Small intestine (tissue), 7 donors: ENCODE measurements around the gene SCD. TPM values are rescaled to one million over a fixed set of nuclear protein-coding genes. Genes with fewer than 3 reads are reported as not detected.

Experiments used
- DNase-seq, 2 donors: peaks; one replicate each; pipeline versions ENCODE4 v3.0.0 to v3.0.0-alpha.2; 2013
- FAIRE-seq: peaks from 2 replicates; lab custom pipeline; 2012; peaks lifted over from hg19 to GRCh38; lab: Jason Lieb, UNC
- H3K27ac ChIP-seq, 3 donors: one replicate each; pipeline ENCODE4 v1.5.1; 2013; ENCODE audit warnings: low read length in 2 of 3, mild to moderate bottlenecking in 2 of 3, control low read depth in 1 of 3, inconsistent platforms in 1 of 3, low read depth in 1 of 3, moderate library complexity in 1 of 3
- H3K27me3 ChIP-seq, 3 donors: one replicate each; pipeline ENCODE4 v1.6.1; 2013; ENCODE audit warnings: low read length in 3 of 3, inconsistent platforms in 1 of 3; ENCODE audit not compliant: control insufficient read depth in 3 of 3, insufficient read depth in 3 of 3
- H3K36me3 ChIP-seq, 3 donors: one replicate each; pipeline ENCODE4 v1.6.1; 2013; ENCODE audit warnings: low read length in 3 of 3, inconsistent platforms in 1 of 3, low read depth in 1 of 3, mild to moderate bottlenecking in 1 of 3, moderate library complexity in 1 of 3; ENCODE audit not compliant: control insufficient read depth in 3 of 3, insufficient read depth in 2 of 3
- H3K4me1 ChIP-seq, 3 donors: one replicate each; pipeline ENCODE4 v1.6.1; 2013; ENCODE audit warnings: low read length in 2 of 3, inconsistent platforms in 1 of 3, low read depth in 1 of 3, mild to moderate bottlenecking in 1 of 3, moderate library complexity in 1 of 3; ENCODE audit not compliant: control insufficient read depth in 3 of 3, insufficient read depth in 2 of 3
- H3K4me3 ChIP-seq, 3 donors: one replicate each; pipeline ENCODE4 v1.5.1; 2013; ENCODE audit warnings: low read length in 3 of 3, control low read depth in 1 of 3, inconsistent platforms in 1 of 3, low read depth in 1 of 3, mild to moderate bottlenecking in 1 of 3, moderate library complexity in 1 of 3
- H3K9me3 ChIP-seq, 2 donors: one replicate each; pipeline ENCODE4 v1.6.1; 2013; ENCODE audit warnings: low read depth in 1 of 2, low read length in 1 of 2; ENCODE audit not compliant: control insufficient read depth in 2 of 2, insufficient read depth in 1 of 2
- WGBS, 3 donors: extraction: QIAGEN DNeasy Blood & Tissue Kit; methylation state at CpG; one replicate each; pipeline ENCODE4 v1.1.7; 2013; 5-methylcytosine and 5-hydroxymethylcytosine counted together
- polyA plus RNA-seq, 4 donors: library from polyadenylated mRNA; stranded (reverse) in 3 of 4; unstranded in 1 of 4; fragments of 200-250 nt in 3 of 4; fragments of 120-200 nt in 1 of 4; gene quantifications; one replicate each; pipeline versions ENCODE4 v1.2.1 to v1.2.3, GENCODE V29; 2013
- donor health status: healthy with polysubstance abuse.
- donor health status: control.
- donor health status: control.
- donor health status: Bipolar disorder and iron deficiency.
- donor health status: healthy.

The SCD gene
- polyA plus RNA-seq, 4 donors: 14.8 to 144 (median 22.2) TPM

- Histone ChIP-seq H3K9me3 (no peaks in the 10 kb centered on the region), H3K4me1 (peaks cover 1 to 19% (median 8%) of the 10 kb centered on the region in 3 donors), H3K4me3 (no peak overlapping the region), H3K27ac (no peak overlapping the region), H3K27me3 (no peaks in the 10 kb centered on the region), H3K36me3 (peaks cover 0 to 9% (median 0%) of the 10 kb centered on the region in 3 donors)
- 86 to 90% (median 88%) methylated on average over 5 of the region's 5 CpGs for WGBS, 3 donors
- FAIRE-seq (no peak), DNase-seq (no peak)
These were observed 30.8 kb downstream of the SCD start for GRCh38 chr10:100377830-100378229.

GRCh38 chr10:100380400-100380799 lies 33.4 kb downstream of the SCD start:
- H3K27ac ChIP-seq: no peak overlapping the region
- WGBS, 3 donors: 95 to 100% (median 97%) methylated on average over 3 of the region's 3 CpGs
- H3K36me3 ChIP-seq: peaks cover 0 to 13% (median 0%) of the 10 kb centered on the region in 3 donors
- no peaks in the 10 kb centered on the region for H3K27me3 ChIP-seq
- peaks cover 0 to 9% (median 3%) of the 10 kb centered on the region in 3 donors for H3K4me1 ChIP-seq
- H3K4me3 ChIP-seq: no peak overlapping the region
- no peaks in the 10 kb centered on the region for H3K9me3 ChIP-seq
- FAIRE-seq (no peak), DNase-seq (no peak)

- DNase-seq (no peak), FAIRE-seq (no peak)
- Histone ChIP-seq H3K27me3 (no peaks in the 10 kb centered on the region), H3K9me3 (no peaks in the 10 kb centered on the region), H3K4me1 (peaks cover 0 to 9% (median 0%) of the 10 kb centered on the region in 3 donors), H3K27ac (no peak overlapping the region), H3K36me3 (peaks cover 0 to 13% (median 0%) of the 10 kb centered on the region in 3 donors), H3K4me3 (no peak overlapping the region)
- 93 to 94% (median 93%) methylated on average over 13 of the region's 13 CpGs for WGBS, 3 donors
These were observed 35.5 kb downstream of the SCD start for GRCh38 chr10:100382553-100382952.

- WGBS, 3 donors: 85 to 91% (median 86%) methylated on average over 2 of the region's 2 CpGs
These were observed 36.2 kb downstream of the SCD start for GRCh38 chr10:100383251-100383650.

DNA sequence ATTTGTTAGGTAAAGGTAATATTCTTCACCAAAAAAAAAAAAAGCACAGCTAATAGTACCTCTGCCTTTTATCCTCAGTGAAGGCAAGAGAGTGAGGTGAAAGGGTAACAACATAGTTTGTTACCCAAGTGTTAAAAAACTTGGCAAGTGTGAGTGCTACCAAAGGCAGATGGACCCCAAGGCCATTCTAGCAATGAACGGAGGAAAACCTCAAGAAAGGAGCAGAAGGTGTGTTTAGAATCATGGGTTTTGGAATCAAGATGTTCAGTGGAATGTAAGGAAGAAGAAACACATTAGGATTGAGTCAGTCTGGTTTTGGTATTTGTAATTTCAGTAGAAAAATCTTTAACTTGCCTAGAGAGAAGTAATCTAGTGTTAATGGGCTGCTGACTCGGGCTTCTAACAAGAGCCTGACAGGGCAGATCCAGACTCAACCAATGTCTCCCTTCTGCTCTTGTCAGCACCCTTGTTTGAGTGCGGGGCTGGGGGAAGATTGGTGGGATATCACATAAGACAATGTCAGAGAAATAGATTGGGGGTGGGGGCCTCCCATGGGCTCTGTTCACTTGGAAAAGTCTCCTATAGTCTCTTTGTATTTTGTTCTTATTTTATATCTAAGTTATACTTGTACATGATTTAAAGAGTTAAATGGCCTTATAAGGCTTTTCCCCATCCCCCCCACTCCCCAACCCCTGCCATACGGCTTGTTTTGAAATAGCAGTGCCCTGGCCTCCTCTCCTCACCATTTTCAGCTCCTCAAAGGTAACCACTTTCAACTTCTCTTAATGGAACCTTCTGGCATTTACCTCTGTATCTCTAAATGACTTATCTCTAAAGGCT lies 44.4 kb downstream of the SCD start:
- Histone ChIP-seq H3K27me3 (no peaks in the 10 kb centered on the region), H3K9me3 (no peaks in the 10 kb centered on the region), H3K27ac (no peak overlapping the region), H3K36me3 (no peaks in the 10 kb centered on the region), H3K4me3 (no peak overlapping the region), H3K4me1 (no peaks in the 10 kb centered on the region)
- FAIRE-seq (no peak), DNase-seq (no peak)
- 76 to 91% (median 84%) methylated on average over 4 of the region's 4 CpGs for WGBS, 3 donors

More at GRCh38 chr10:100383251-100383650, 36.2 kb downstream of the SCD start:
- no peak for DNase-seq
- H3K4me3 ChIP-seq: no peak overlapping the region
- H3K36me3 ChIP-seq: peaks cover 0 to 13% (median 0%) of the 10 kb centered on the region in 3 donors
- H3K27me3 ChIP-seq: no peaks in the 10 kb centered on the region
- no peaks in the 10 kb centered on the region for H3K9me3 ChIP-seq
- H3K4me1 ChIP-seq: peaks cover 0 to 9% (median 0%) of the 10 kb centered on the region in 3 donors
- H3K27ac ChIP-seq: no peak overlapping the region
- FAIRE-seq: no peak

GRCh38 chr10:100392686-100393003 lies 45.6 kb downstream of the SCD start:
- H3K27ac ChIP-seq: no peak overlapping the region
- 87 to 100% (median 93%) methylated on average over 1 of the region's 1 CpG for WGBS, 3 donors
- no peak for FAIRE-seq

DNA sequence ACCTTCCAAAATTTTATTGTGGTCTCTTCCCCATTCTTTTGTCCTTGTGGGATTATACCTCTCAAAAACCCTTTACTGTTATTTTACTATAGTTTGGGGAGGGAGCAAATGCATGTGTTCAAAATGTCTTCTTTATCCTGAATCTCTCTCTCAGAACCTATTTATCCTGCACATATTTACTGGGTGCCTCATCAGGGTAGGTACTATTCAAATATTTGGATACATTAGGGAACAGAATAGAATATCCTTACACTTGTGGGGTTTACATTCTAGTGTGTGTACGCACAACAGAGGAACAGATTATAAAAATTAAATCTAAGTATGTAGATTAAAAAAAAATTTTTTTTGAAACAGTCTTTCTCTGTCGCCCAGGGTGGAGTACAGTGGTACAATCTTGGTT lies 48.6 kb downstream of the SCD start:
- 94 to 97% (median 95%) methylated on average over 2 of the region's 2 CpGs for WGBS, 3 donors
- FAIRE-seq: no peak
- no peaks in the 10 kb centered on the region for H3K4me1 ChIP-seq
- no peaks in the 10 kb centered on the region for H3K9me3 ChIP-seq
- no peak overlapping the region for H3K4me3 ChIP-seq
- no peaks in the 10 kb centered on the region for H3K27me3 ChIP-seq
- no peak overlapping the region for H3K27ac ChIP-seq
- no peaks in the 10 kb centered on the region for H3K36me3 ChIP-seq
- no peak for DNase-seq

More at GRCh38 chr10:100392686-100393003, 45.6 kb downstream of the SCD start:
- Histone ChIP-seq H3K4me3 (no peak overlapping the region), H3K36me3 (no peaks in the 10 kb centered on the region), H3K4me1 (no peaks in the 10 kb centered on the region), H3K27me3 (no peaks in the 10 kb centered on the region), H3K9me3 (no peaks in the 10 kb centered on the region)
- no peak for DNase-seq

DNA sequence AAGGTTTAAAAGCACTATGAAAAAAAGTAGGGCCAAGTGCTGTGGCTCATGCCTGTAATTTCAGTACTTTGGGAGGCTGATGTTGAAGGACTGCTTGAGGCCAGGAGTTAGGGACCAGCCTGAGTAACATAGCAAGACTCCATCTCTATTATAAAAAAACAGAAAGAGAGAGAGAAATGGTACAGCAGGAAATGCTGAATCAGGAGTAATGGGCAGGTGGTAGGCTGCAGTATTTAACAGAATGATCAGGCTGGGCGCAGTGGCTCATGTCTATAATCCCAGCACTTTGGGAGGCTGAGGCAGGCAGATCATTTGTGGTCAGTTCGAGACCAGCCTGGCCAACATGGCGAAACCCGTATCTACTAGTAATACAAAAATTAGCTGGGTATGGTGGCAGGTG lies 49.6 kb downstream of the SCD start:
- 93 to 95% (median 94%) methylated on average over 4 of the region's 4 CpGs for WGBS, 3 donors
- Histone ChIP-seq H3K4me1 (no peaks in the 10 kb centered on the region), H3K4me3 (no peak overlapping the region), H3K9me3 (no peaks in the 10 kb centered on the region), H3K27me3 (no peaks in the 10 kb centered on the region), H3K36me3 (no peaks in the 10 kb centered on the region), H3K27ac (no peak overlapping the region)
- no peak for FAIRE-seq
- DNase-seq: no peak
